C4-2B (cell line): ENCODE data around the gene YPEL5.

ENCODE experiments used
- H3K27ac ChIP-seq: fragments of 450-650 bp; 2 replicates; pipeline ENCODE4 v1.5.1; 2017
- CTCF ChIP-seq: fragments of 450-650 bp; conservative IDR thresholded peaks from 2 replicates; pipeline ENCODE4 v1.5.1; 2017; ENCODE audit warnings: mild to moderate bottlenecking
- ZFX ChIP-seq: fragments of 450-650 bp; IDR thresholded peaks from 2 replicates; pipeline ENCODE4 v1.6.1; 2017

The YPEL5 gene

DNA sequence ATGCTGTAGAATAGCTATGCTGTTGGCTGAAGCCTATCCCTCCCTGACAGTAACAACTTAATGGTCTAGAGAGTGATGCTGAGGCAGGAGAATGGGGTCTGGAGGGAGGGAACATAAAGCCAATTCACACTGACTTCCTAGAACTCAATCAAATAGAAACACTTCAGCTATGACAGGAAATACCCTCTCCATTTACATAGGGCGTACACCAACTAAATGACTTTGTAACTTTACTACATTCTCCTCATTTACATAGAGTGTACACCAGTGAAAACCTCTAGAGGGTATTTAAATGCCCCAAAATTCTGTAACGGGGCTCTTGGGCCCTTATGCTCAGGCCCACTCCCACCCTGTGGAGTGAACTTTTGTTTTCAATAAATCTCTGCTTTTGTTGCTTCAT lies 41.5 kb downstream of the YPEL5 start:
- TF ChIP-seq ZFX (no peak), CTCF (no peak)
- H3K27ac ChIP-seq, result no peak overlapping the region

GRCh38 chr2:30190637-30191036 lies 43.8 kb downstream of the YPEL5 start:
- no peak overlapping the region for H3K27ac ChIP-seq
- no peak for TF ChIP-seq ZFX

DNA sequence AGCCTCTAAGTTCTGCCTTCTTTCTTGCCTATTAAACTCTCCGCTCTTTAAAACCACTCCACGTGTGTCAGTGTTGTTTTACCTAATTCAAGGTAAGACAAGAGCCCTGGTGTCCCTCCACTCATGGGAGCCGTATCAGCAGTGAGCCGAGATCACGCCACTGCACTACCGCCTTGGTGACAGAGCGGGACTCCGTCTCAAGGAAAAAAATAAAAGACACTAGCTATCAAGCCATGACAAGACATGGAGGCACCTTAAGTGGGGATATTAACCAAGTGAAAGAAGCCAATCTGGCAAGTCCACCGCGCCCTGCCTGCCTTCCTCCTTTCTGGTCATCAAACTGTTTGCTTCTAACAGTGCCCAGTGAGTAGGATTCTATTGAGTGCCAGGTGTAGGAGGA lies 44.3 kb downstream of the YPEL5 start:
- no peak overlapping the region for H3K27ac ChIP-seq
- TF ChIP-seq ZFX (no peak), CTCF (no peak)

DNA sequence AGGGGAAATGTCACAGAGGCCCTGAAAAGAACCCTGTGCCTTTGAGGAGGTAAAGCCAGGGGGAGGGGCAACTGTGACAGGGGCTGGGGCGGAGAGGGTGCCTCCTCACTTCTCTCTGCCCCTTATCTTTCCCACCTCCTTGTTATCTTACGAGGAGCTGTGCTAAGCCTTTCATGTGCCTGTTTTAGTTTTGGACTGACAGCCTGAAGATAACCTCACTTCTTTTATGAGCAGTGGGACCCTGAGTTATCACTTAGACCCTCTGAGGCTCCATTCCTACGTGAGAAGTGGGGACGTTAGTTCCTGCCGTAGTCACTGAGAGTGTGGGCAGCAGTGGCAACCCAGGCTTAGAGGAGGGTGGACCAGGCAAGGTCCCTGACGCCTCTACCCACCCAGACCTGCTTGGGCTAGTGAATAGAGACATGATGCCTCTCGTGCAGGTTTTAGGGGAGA lies 45.0 kb downstream of the YPEL5 start:
- no peak overlapping the region for H3K27ac ChIP-seq
- TF ChIP-seq ZFX (no peak), CTCF (no peak)

- TF ChIP-seq ZFX (no peak), CTCF (no peak)
- no peak overlapping the region for H3K27ac ChIP-seq
Observed at GRCh38 chr2:30192314-30192713, 45.5 kb downstream of the YPEL5 start.

- no peak overlapping the region for H3K27ac ChIP-seq
Observed at GRCh38 chr2:30193104-30193681, 46.4 kb downstream of the YPEL5 start.

DNA sequence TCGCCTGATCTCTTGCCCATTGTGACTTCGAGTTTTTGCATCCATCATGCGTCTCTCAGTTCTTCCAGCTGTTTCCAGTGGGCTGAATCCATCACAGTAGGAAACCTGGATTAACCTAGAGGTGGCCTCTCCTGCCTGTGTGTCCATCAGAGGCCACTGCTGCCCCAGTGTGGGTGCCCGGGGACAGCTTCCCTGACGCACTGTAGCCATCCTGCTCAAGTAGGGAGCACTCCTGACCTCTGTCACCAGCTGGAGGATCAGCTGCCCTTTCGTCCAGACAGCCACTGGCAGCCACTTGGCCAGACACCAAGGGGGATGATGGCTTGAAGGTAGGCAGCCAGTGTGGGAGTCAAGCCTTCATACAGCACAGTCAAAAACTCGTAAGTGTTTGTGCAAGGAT lies 47.6 kb downstream of the YPEL5 start:
- TF ChIP-seq ZFX (no peak), CTCF (no peak)
- H3K27ac ChIP-seq, result no peak overlapping the region

More at GRCh38 chr2:30193104-30193681, 46.4 kb downstream of the YPEL5 start:
- no peak for TF ChIP-seq CTCF
- TF ChIP-seq ZFX, result no peak

DNA sequence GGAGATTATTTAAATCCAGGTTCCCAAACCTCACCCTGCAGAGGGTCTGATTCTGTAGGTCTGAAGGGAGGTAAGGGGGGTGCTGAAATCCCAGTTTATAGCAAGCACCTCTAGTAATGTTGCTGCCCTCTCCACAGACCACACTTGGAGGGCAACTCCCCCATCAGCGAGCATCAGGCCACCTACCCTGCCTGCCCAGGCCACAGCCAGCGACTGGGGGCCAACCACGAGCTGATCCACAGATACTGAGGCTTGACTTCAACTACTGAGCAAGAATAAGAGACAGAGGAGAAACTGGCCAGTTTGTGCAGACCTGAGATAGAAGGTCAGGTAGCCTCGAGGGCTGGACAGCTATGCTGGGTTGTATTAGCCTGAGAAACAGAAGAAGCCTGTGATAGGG lies 48.2 kb downstream of the YPEL5 start:
- H3K27ac ChIP-seq, result no peak overlapping the region
- TF ChIP-seq ZFX (no peak), CTCF (no peak)
